Erythroblast (primary cell): ENCODE data around the gene ATG4D.

Experiments
- GATA1 ChIP-seq: IDR thresholded peaks from 2 replicates; pipeline ENCODE4 v1.6.1; 2011; ENCODE audit warnings: low read depth, mild to moderate bottlenecking, control low read depth, low read length, moderate library complexity
- POLR2A ChIP-seq: IDR thresholded peaks from 2 replicates; pipeline ENCODE4 v1.6.1; 2011; ENCODE audit warnings: mild to moderate bottlenecking, low read length

- TF ChIP-seq POLR2A (no peak), GATA1 (no peak)
These were observed 49.4 kb downstream of the ATG4D start for GRCh38 chr19:10593148-10593547.
